Endothelial cell of umbilical vein (primary cell): Measurements from ENCODE around the gene CBLIF. TPM values are rescaled to one million over a fixed set of nuclear protein-coding genes. Genes with fewer than 3 reads are reported as not detected.

Experiments
- BruUV-seq: library from RNA; stranded (reverse); fragments of 400-500 nt; replicated peaks from 2 replicates; lab custom pipeline; 2021; lab: Mats Ljungman, UMichigan
- CTCF ChIA-PET: fragments of 300-600, 350-600 bp; sonication (Branson Sonifier 250); formaldehyde crosslinking; loops from one replicate; lab custom pipeline; 2021; ENCODE audit warnings: antibody characterized with exemption, inconsistent platforms; lab: Charles Lee
- POLR2A ChIA-PET: fragments of 300-600, 350-600 bp; sonication (Branson Sonifier 250); formaldehyde crosslinking; loops from one replicate; lab custom pipeline; 2021; ENCODE audit warnings: antibody characterized with exemption, inconsistent platforms; lab: Charles Lee
- DNase-seq: peaks from one replicate; pipeline ENCODE4 v3.0.0-alpha.2; 2011; ENCODE audit warnings: low read depth, low spot score
- FAIRE-seq: peaks from 2 replicates; lab custom pipeline; 2011; peaks lifted over from hg19 to GRCh38; lab: Jason Lieb, UNC
- H2AFZ ChIP-seq: 2 replicates; pipeline ENCODE4 v1.6.0; 2012; ENCODE audit warnings: low read depth, low read length, control low read depth, inconsistent platforms
- H3K27ac ChIP-seq: 2 replicates; pipeline ENCODE4 v1.5.1; 2011; ENCODE audit warnings: low read depth, mild to moderate bottlenecking, control low read depth, low read length, moderate library complexity; ENCODE audit not compliant: insufficient read depth
- H3K27me3 ChIP-seq, 2 experiments: 2 replicates each; pipeline versions ENCODE4 v1.6.0 to v1.6.1; 2011; ENCODE audit warnings: low read length in 2 of 2, mixed read lengths in 1 of 2; ENCODE audit not compliant: control insufficient read depth in 2 of 2, insufficient read depth in 2 of 2
- H3K36me3 ChIP-seq, 2 experiments: 2 replicates in 1 of 2; 3 replicates in 1 of 2; pipeline ENCODE4 v1.5.1; 2011; ENCODE audit warnings: low read length in 2 of 2, mild to moderate bottlenecking in 1 of 2, moderate library complexity in 1 of 2; ENCODE audit not compliant: control insufficient read depth in 2 of 2, insufficient read depth in 2 of 2; ENCODE audit errors: extremely low read depth in 1 of 2
- H3K4me1 ChIP-seq: 3 replicates; pipeline ENCODE4 v1.5.1; 2011; ENCODE audit warnings: mild to moderate bottlenecking, low read length; ENCODE audit not compliant: control insufficient read depth, insufficient read depth; ENCODE audit errors: extremely low read depth
- H3K4me2 ChIP-seq: 2 replicates; pipeline ENCODE4 v1.6.1; 2011; ENCODE audit warnings: low read length, control low read depth, mixed read lengths; ENCODE audit not compliant: insufficient read depth
- H3K4me3 ChIP-seq, 3 experiments: fragments of 200-600 bp in 1 of 3; sonication (generic), shearing (Covaris generic) in 1 of 3; replicated peaks in 1 of 3; 2 replicates each; pipeline ENCODE4 v1.5.1; 2011 to 2016; ENCODE audit warnings: control low read depth in 3 of 3, low read length in 3 of 3, mild to moderate bottlenecking in 2 of 3, inconsistent platforms in 1 of 3, low read depth in 1 of 3, moderate library complexity in 1 of 3; ENCODE audit not compliant: insufficient read depth in 1 of 3
- H3K79me2 ChIP-seq: 2 replicates; pipeline ENCODE4 v1.6.0; 2012; ENCODE audit warnings: low read length, inconsistent platforms; ENCODE audit not compliant: control insufficient read depth, insufficient read depth
- H3K9ac ChIP-seq: replicated peaks from 2 replicates; pipeline ENCODE3; 2011; ENCODE audit warnings: low read length, control low read depth; ENCODE audit not compliant: insufficient read depth; ENCODE audit errors: extremely low read depth
- H3K9me1 ChIP-seq: replicated peaks from 3 replicates; pipeline ENCODE4 v1.6.0; 2011; ENCODE audit warnings: mild to moderate bottlenecking, low read length; ENCODE audit not compliant: control insufficient read depth, insufficient read depth; ENCODE audit errors: extremely low read depth
- H3K9me3 ChIP-seq: replicated peaks from 2 replicates; pipeline ENCODE4 v1.5.1; 2012; ENCODE audit warnings: low read length, inconsistent platforms; ENCODE audit not compliant: control insufficient read depth, insufficient read depth
- H4K20me1 ChIP-seq: replicated peaks from 2 replicates; pipeline ENCODE3; 2011; ENCODE audit warnings: mild to moderate bottlenecking, low read length; ENCODE audit not compliant: control insufficient read depth, insufficient read depth; ENCODE audit errors: extremely low read depth
- EZH2 ChIP-seq: IDR thresholded peaks from 2 replicates; pipeline ENCODE4 v1.6.1; 2012; ENCODE audit warnings: borderline replicate concordance, low read depth, mild to moderate bottlenecking, moderate library complexity, low read length, inconsistent platforms; ENCODE audit not compliant: severe bottlenecking
- FOS ChIP-seq: IDR thresholded peaks from 2 replicates; pipeline ENCODE4 v1.6.1; 2011; ENCODE audit warnings: mild to moderate bottlenecking, low read length, moderate library complexity, borderline replicate concordance; ENCODE audit not compliant: insufficient read depth
- GATA2 ChIP-seq: IDR thresholded peaks from 2 replicates; pipeline ENCODE4 v1.7.0; 2011; ENCODE audit warnings: low read depth, mild to moderate bottlenecking, moderate library complexity, mixed read lengths, low read length; ENCODE audit not compliant: insufficient read length, insufficient read depth
- JUN ChIP-seq: IDR thresholded peaks from 2 replicates; pipeline ENCODE4 v1.6.1; 2011; ENCODE audit warnings: borderline replicate concordance, low read depth; ENCODE audit not compliant: insufficient read length, insufficient read depth
- MYC ChIP-seq: IDR thresholded peaks from one replicate; pipeline ENCODE4 v1.6.1; 2011; ENCODE audit warnings: mild to moderate bottlenecking, low read depth, low read length
- POLR2A ChIP-seq: IDR thresholded peaks from 2 replicates; pipeline ENCODE4 v1.6.1; 2012; ENCODE audit warnings: low read depth, mild to moderate bottlenecking, control low read depth, low read length
- POLR2AphosphoS5 ChIP-seq: IDR thresholded peaks from 2 replicates; pipeline ENCODE4 v1.6.1; 2012; ENCODE audit warnings: low read depth, mild to moderate bottlenecking, control low read depth, low read length, moderate library complexity; ENCODE audit not compliant: insufficient read depth
- dilution Hi-C: fragments of 300-500 bp; cut with MboI; formaldehyde crosslinking; loops from one replicate; pipeline ENCODE4 v1.15.0; 2019; ENCODE audit warnings: low sequenced_read_pairs; ENCODE audit not compliant: extremely low pct_ligation_motif_present
- intact Hi-C: fragments of 100-400 bp; cut with micrococcal nuclease; formaldehyde crosslinking; loops from one replicate; pipeline ENCODE4 v1.10.0; 2022
- polyA plus RNA-seq, 4 experiments: library from polyadenylated mRNA; depleted of rRNA in 3 of 4; stranded (reverse) in 3 of 4; unstranded in 1 of 4; fragments of >200 nt; gene quantifications; 2 replicates each; pipeline versions ENCODE4 v1.2.1 to v1.2.3, GENCODE V29; 2011 to 2012; ENCODE audit warnings: missing spikeins in 1 of 4
- total RNA-seq: library from RNA; stranded (reverse); gene quantifications from 2 replicates; pipeline ENCODE4 v1.2.3, GENCODE V29; 2021
- TF ChIP-seq, protein P1 (sequence below): IDR thresholded peaks from 2 replicates; pipeline ENCODE4 v1.6.1; 2011; ENCODE audit not compliant: insufficient read depth, insufficient read length
- TF ChIP-seq, protein P2 (sequence below), 2 donors: IDR thresholded peaks; 1 replicate in 1 of 2; 2 replicates in 1 of 2; pipeline ENCODE4 v1.5.1; 2011; ENCODE audit warnings: low read length in 2 of 2, mild to moderate bottlenecking in 2 of 2, moderate library complexity in 2 of 2, control low read depth in 1 of 2, inconsistent platforms in 1 of 2, low read depth in 1 of 2; ENCODE audit not compliant: insufficient read depth in 1 of 2; ENCODE audit errors: extremely low read depth in 1 of 2

CBLIF gene
- total and polyA plus RNA-seq, 2 donors (not counting 3 experiments of a cell fraction or from before 2014, with no cell fraction given) = not detected

DNA sequence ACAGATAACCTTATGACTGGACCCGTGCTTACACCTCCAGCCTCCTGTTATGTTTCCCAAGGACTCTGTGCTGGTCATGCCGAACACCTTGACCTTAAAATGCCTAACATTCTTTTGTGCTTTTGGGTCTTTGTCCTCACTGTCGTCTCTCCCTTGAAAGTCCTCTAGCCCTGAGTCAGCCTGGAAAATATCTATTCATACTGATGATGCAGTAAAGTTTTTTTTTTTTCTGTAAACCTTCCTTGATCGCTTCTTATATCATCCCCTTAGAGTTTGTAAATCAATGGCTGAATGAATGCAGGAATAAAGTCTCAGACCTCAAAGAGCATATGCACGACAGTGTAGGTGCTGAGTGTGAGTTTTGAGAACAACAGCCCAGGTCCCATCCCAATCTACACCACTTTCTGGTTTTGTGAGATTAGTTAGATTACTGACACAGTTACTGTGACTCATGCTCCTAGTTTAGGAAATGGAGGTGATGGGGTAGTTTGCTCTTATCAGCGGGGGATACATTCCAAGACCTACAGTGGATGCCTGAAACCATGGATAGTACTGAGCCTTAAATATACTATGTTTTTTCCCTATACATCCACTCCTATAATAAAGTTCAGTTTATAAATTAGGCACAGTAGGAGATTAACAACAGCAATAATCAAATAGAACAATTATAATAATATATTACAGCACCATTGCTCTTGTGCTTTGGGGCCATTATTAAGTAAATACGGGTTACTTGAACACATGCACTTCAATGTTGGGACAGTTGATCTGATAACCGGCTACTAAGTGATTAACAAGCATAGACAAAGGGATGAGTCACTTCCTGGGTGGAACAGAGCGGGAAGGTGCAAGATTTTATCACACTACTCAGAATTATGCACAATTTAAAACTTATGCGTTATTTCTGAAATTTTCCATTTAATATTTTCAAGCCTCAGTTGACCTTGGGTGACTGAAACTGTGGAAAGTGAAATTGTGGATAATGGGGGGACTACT lies 12.4 kb upstream of the CBLIF start:
- dilution Hi-C loops = no loop called here
- TF ChIP-seq GATA2 = peak; percentile 21
- peak; percentile 34 for TF ChIP-seq JUN
- TF ChIP-seq, protein P1, sequence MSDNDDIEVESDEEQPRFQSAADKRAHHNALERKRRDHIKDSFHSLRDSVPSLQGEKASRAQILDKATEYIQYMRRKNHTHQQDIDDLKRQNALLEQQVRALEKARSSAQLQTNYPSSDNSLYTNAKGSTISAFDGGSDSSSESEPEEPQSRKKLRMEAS = no peak
- CTCF ChIA-PET = interaction anchor here (1.0 kb wide), 1 partner anchor 61 kb away, joined by 3 read pairs; no protein-coding TSS in a partner anchor

DNA sequence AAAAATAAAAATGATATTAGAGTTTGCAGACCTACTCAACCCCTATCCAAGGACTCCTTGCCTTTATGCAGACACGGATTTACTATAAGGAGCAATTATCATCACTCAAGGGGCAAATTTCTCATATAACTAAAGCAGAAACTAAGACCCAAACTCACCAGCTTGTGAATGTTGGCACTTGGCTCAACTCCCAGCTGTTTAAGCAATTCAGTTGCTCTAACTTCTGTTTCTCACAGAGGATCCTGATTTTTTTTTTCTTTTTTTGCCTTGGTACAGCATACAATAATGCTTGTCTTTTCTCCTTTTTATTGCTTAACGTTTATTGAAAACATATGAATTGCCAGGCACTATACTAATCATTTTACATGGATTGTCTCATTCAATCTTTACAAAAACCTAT lies 9.6 kb upstream of the CBLIF start:
- ChIA-PET CTCF (no interaction called here), POLR2A (no interaction called here)
- Histone ChIP-seq H3K36me3 (no peaks in the 10 kb centered on the region), H3K4me2 (no peak overlapping the region), H3K79me2 (no peaks in the 10 kb centered on the region), H3K9me3 (no peaks in the 10 kb centered on the region), H3K9me1 (no peaks in the 10 kb centered on the region), H3K27me3 (no peaks in the 10 kb centered on the region), H4K20me1 (no peaks in the 10 kb centered on the region), H3K9ac (no peak overlapping the region), H2AFZ (no peak overlapping the region), H3K27ac (no peak overlapping the region), H3K4me3 (no peak overlapping the region), H3K4me1 (peaks cover 14% of the 10 kb centered on the region)
- TF ChIP-seq POLR2A (no peak), FOS (no peak), JUN (no peak), MYC (no peak), POLR2AphosphoS5 (no peak), EZH2 (no peak), GATA2 (no peak)
- TF ChIP-seq, protein P2, sequence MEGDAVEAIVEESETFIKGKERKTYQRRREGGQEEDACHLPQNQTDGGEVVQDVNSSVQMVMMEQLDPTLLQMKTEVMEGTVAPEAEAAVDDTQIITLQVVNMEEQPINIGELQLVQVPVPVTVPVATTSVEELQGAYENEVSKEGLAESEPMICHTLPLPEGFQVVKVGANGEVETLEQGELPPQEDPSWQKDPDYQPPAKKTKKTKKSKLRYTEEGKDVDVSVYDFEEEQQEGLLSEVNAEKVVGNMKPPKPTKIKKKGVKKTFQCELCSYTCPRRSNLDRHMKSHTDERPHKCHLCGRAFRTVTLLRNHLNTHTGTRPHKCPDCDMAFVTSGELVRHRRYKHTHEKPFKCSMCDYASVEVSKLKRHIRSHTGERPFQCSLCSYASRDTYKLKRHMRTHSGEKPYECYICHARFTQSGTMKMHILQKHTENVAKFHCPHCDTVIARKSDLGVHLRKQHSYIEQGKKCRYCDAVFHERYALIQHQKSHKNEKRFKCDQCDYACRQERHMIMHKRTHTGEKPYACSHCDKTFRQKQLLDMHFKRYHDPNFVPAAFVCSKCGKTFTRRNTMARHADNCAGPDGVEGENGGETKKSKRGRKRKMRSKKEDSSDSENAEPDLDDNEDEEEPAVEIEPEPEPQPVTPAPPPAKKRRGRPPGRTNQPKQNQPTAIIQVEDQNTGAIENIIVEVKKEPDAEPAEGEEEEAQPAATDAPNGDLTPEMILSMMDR (IDR thresholded peaks at IDR 0.05; ENCODE audit: extremely low read depth in 1 of 2, insufficient read depth in 1 of 2, low read depth in 1 of 2, low read length in 2 of 2) = no peak
- TF ChIP-seq, protein P1 = no peak
- intact Hi-C loops (no loop called here), dilution Hi-C loops (no loop called here)
- FAIRE-seq = no peak
- no TSS peak for BruUV-seq
- DNase-seq = no peak

More for the DNA sequence above, 12.4 kb upstream of the CBLIF start:
- Histone ChIP-seq H3K9ac (no peak overlapping the region), H3K36me3 (no peaks in the 10 kb centered on the region), H3K4me3 (no peak overlapping the region), H3K79me2 (no peaks in the 10 kb centered on the region), H2AFZ (peak overlapping the region; percentile 20), H3K27me3 (no peaks in the 10 kb centered on the region), H3K9me3 (no peaks in the 10 kb centered on the region), H4K20me1 (no peaks in the 10 kb centered on the region), H3K4me1 (peaks cover 14% of the 10 kb centered on the region), H3K9me1 (no peaks in the 10 kb centered on the region), H3K27ac (peak overlapping the region; percentile 60), H3K4me2 (peak overlapping the region; percentile 54)
- POLR2A ChIA-PET = no interaction called here
- no TSS peak for BruUV-seq
- DNase-seq = peak; percentile 75
- intact Hi-C loops = no loop called here
- peak; percentile 62 for FAIRE-seq
